Smooth muscle cell (in vitro differentiated cells): ENCODE measurements around the gene CCL19. TPM values are rescaled to one million over a fixed set of nuclear protein-coding genes. Genes with fewer than 3 reads are reported as not detected.

Experiments
- DNase-seq: peaks from one replicate; lab custom pipeline; 2025; ENCODE audit not compliant: unreplicated experiment; lab: John Stamatoyannopoulos, UW
- H2AFZ ChIP-seq: fragments of 200-600 bp; sonication (generic); 2 replicates; pipeline ENCODE4 v1.6.0; 2016; ENCODE audit warnings: antibody characterized with exemption, low read depth, mild to moderate bottlenecking
- H3F3A ChIP-seq: fragments of 200-600 bp; sonication (generic); 2 replicates; pipeline ENCODE4 v1.6.0; 2017; ENCODE audit warnings: antibody characterized with exemption, low read depth
- H3K27ac ChIP-seq: fragments of 200-600 bp; sonication (generic); 2 replicates; pipeline ENCODE4 v1.5.1; 2016; ENCODE audit warnings: low read depth, mild to moderate bottlenecking
- H3K27me3 ChIP-seq: fragments of 200-600 bp; sonication (generic); 2 replicates; pipeline ENCODE4 v1.6.1; 2016; ENCODE audit warnings: low read depth, mild to moderate bottlenecking
- H3K36me3 ChIP-seq: fragments of 200-600 bp; sonication (generic); 2 replicates; pipeline ENCODE4 v1.5.1; 2016; ENCODE audit warnings: low read depth
- H3K4me1 ChIP-seq: fragments of 200-600 bp; sonication (generic); 2 replicates; pipeline ENCODE4 v1.5.1; 2016; ENCODE audit warnings: low read depth
- H3K4me2 ChIP-seq: fragments of 200-600 bp; sonication (generic); 2 replicates; pipeline ENCODE4 v1.6.0; 2016; ENCODE audit warnings: mild to moderate bottlenecking
- H3K4me3 ChIP-seq: fragments of 200-600 bp; sonication (generic); 2 replicates; pipeline ENCODE4 v1.5.1; 2016; ENCODE audit warnings: mild to moderate bottlenecking
- H3K79me2 ChIP-seq: fragments of 200-600 bp; sonication (generic); 2 replicates; pipeline ENCODE4 v1.6.0; 2016; ENCODE audit warnings: low read depth, mild to moderate bottlenecking
- H3K9ac ChIP-seq: fragments of 200-600 bp; sonication (generic); 2 replicates; pipeline ENCODE4 v1.6.0; 2016; ENCODE audit warnings: low read depth
- H3K9me3 ChIP-seq: fragments of 200-600 bp; sonication (generic); replicated peaks from 2 replicates; pipeline ENCODE4 v1.5.1; 2016; ENCODE audit warnings: low read depth
- H4K20me1 ChIP-seq: fragments of 200-600 bp; sonication (generic); 2 replicates; pipeline ENCODE4 v1.6.0; 2016; ENCODE audit warnings: low read depth
- CTCF ChIP-seq: fragments of 200-600 bp; sonication (generic); IDR thresholded peaks from 2 replicates; pipeline ENCODE4 v1.5.1; 2017; ENCODE audit warnings: borderline replicate concordance, mild to moderate bottlenecking, antibody characterized with exemption; ENCODE audit not compliant: insufficient read depth, poor library complexity, severe bottlenecking
- WGBS: methylation state at CpG from one replicate; pipeline ENCODE4 v1.1.7; 2016; ENCODE audit warnings: low lambda C conversion rate; 5-methylcytosine and 5-hydroxymethylcytosine counted together
- polyA plus RNA-seq: library from polyadenylated mRNA; unstranded; fragments of >200 nt; fragmentation: Nextera tagmentation; extraction: Ambion mirVana; gene quantifications from 2 replicates; pipeline ENCODE4 v1.2.1, GENCODE V29; 2016
- total RNA-seq: library from RNA; depleted of rRNA; stranded (reverse); fragments of >200 nt; gene quantifications from 2 replicates; pipeline ENCODE4 v1.2.3, GENCODE V29; 2014

The CCL19 gene
- total and polyA plus RNA-seq, 2 experiments from 2014 or later: not detected

- WGBS: 94% methylated on average over 10 of the region's 10 CpGs
- Histone ChIP-seq H3K9ac (no peak overlapping the region), H3K9me3 (no peaks in the 10 kb centered on the region), H2AFZ (no peak overlapping the region), H3K27ac (no peak overlapping the region), H3F3A (no peaks in the 10 kb centered on the region), H3K27me3 (no peaks in the 10 kb centered on the region), H3K4me3 (no peak overlapping the region), H3K4me1 (no peaks in the 10 kb centered on the region), H3K36me3 (no peaks in the 10 kb centered on the region), H3K79me2 (no peaks in the 10 kb centered on the region), H3K4me2 (no peak overlapping the region), H4K20me1 (no peaks in the 10 kb centered on the region)
- no peak for DNase-seq
- no peak for TF ChIP-seq CTCF
Measured at GRCh38 chr9:34687276-34688030, 3.6 kb downstream of the CCL19 start.

GRCh38 chr9:34686732-34687131 is 4.3 kb downstream of the CCL19 start:
- Histone ChIP-seq H3K4me1 (no peaks in the 10 kb centered on the region), H3K4me3 (no peak overlapping the region), H2AFZ (no peak overlapping the region), H3K4me2 (no peak overlapping the region), H3K27ac (no peak overlapping the region), H3K27me3 (no peaks in the 10 kb centered on the region), H3K9ac (no peak overlapping the region), H3K36me3 (no peaks in the 10 kb centered on the region), H3F3A (no peaks in the 10 kb centered on the region), H3K9me3 (no peaks in the 10 kb centered on the region), H4K20me1 (no peaks in the 10 kb centered on the region), H3K79me2 (no peaks in the 10 kb centered on the region)
- DNase-seq: no peak
- 92% methylated on average over 1 of the region's 1 CpG for WGBS
- no peak for TF ChIP-seq CTCF

- Histone ChIP-seq H3K27ac (no peak overlapping the region), H3K79me2 (no peaks in the 10 kb centered on the region), H3K4me3 (no peak overlapping the region), H2AFZ (no peak overlapping the region), H3K36me3 (no peaks in the 10 kb centered on the region), H3K4me1 (no peaks in the 10 kb centered on the region), H3K4me2 (no peak overlapping the region), H3F3A (no peaks in the 10 kb centered on the region), H4K20me1 (no peaks in the 10 kb centered on the region), H3K9me3 (no peaks in the 10 kb centered on the region), H3K27me3 (no peaks in the 10 kb centered on the region), H3K9ac (no peak overlapping the region)
- no peak for TF ChIP-seq CTCF
- 93% methylated on average over 5 of the region's 5 CpGs for WGBS
- no peak for DNase-seq
Measured at GRCh38 chr9:34686231-34686630, 4.8 kb downstream of the CCL19 start.

- H3K27ac ChIP-seq: no peak overlapping the region
- no peak for TF ChIP-seq CTCF
- H3K9ac ChIP-seq: no peak overlapping the region
- WGBS: 92% methylated on average over 4 of the region's 4 CpGs
- DNase-seq: no peak
- no peaks in the 10 kb centered on the region for H3K9me3 ChIP-seq
- no peaks in the 10 kb centered on the region for H3K36me3 ChIP-seq
- H3F3A ChIP-seq: no peaks in the 10 kb centered on the region
- H3K4me3 ChIP-seq: no peak overlapping the region
- H4K20me1 ChIP-seq: no peaks in the 10 kb centered on the region
- H3K79me2 ChIP-seq: no peaks in the 10 kb centered on the region
- no peak overlapping the region for H2AFZ ChIP-seq
- no peaks in the 10 kb centered on the region for H3K4me1 ChIP-seq
- no peaks in the 10 kb centered on the region for H3K27me3 ChIP-seq
- H3K4me2 ChIP-seq: no peak overlapping the region
Measured at GRCh38 chr9:34685591-34685990, 5.5 kb downstream of the CCL19 start.
